Measurements from ENCODE around the gene IQCF6. TPM values are rescaled to one million over a fixed set of nuclear protein-coding genes. Genes with fewer than 3 reads are reported as not detected.
"Not testable (repeated sequence)": the region's sequence is repeated elsewhere in the genome, so short reads cannot be mapped to it uniquely, and the experiment has no call there.

Gene IQCF6
- total RNA-seq, 1 donor from 2014 or later = not detected

GRCh38 chr3:51759203-51759602, 19.8 kb downstream of the IQCF6 start:
- Histone ChIP-seq H3K27me3 (no peaks in the 10 kb centered on the region), H3K27ac (no peak overlapping the region), H3K4me1 (no peaks in the 10 kb centered on the region), H3K9me3 (peaks cover 11% of the 10 kb centered on the region), H3K36me3 (no peaks in the 10 kb centered on the region), H3K4me3 (no peak overlapping the region)
- no peak for TF ChIP-seq CTCF (IDR thresholded peaks at IDR 0.05)
- ATAC-seq (no peak), DNase-seq (no peak)
- intact Hi-C loops (cut with DNase I) = no loop called here

DNA sequence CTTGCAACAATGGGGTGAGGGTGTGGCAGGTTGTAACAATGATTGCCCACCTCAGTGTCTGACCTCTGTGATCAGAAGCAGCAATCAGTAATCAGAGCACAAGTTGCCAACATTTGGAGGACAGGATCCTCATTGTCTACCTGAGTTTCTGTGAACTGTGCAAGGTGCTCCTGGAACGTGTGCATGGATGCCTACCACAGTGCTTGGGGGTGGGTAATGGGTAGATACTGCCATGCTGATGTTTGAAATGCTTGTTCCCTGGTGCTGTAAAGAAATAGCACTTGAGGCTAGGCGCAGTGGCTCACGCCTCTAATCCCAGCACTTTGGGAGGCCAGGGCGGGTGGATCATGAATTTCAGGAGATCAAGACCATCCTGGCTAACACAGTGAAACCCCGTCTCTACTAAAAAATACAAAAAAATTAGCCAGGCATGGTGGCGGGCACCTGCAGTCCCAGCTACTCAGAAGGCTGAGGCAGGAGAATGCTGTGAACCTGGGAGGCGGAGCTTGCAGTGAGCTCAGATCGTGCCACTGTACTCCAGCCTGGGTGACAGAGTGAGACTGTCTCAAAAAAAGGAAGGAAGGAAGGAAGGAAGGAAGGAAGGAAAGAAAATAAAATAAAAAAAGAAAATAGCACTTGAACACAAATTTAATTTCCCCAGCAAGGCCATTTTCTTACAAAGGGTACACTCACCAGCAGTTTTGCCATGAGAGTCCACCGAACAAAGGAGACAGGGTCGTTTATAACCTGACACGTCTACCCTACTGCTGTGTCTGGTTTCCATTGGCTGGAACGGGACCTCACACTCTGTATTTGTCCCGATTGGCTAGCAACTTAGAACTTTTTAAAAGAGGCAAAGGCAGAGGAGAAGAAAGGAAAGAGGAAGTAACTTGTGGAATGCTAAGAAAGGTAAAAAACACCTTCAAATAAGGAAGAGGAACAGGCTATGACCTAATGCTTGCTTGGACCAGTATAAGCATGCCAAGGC, 25.0 kb downstream of the IQCF6 start:
- H3K4me3 ChIP-seq; H3K36me3 ChIP-seq; H3K9me3 ChIP-seq; DNase-seq; ATAC-seq; H3K4me1 ChIP-seq; H3K27me3 ChIP-seq; H3K27ac ChIP-seq; intact Hi-C loops (cut with DNase I): not testable (repeated sequence)

- no peaks in the 10 kb centered on the region for H3K36me3 ChIP-seq
- no peaks in the 10 kb centered on the region for H3K9me3 ChIP-seq
- H3K27ac ChIP-seq = no peak overlapping the region
- no peak for TF ChIP-seq CTCF (IDR thresholded peaks at IDR 0.05)
- intact Hi-C loops (cut with DNase I) = no loop called here
- H3K4me3 ChIP-seq = no peak overlapping the region
- no peak for DNase-seq
- H3K27me3 ChIP-seq = no peaks in the 10 kb centered on the region
- H3K4me1 ChIP-seq = no peaks in the 10 kb centered on the region
- no peak for ATAC-seq
Measured at GRCh38 chr3:51751287-51751686, 27.8 kb downstream of the IQCF6 start.

DNA sequence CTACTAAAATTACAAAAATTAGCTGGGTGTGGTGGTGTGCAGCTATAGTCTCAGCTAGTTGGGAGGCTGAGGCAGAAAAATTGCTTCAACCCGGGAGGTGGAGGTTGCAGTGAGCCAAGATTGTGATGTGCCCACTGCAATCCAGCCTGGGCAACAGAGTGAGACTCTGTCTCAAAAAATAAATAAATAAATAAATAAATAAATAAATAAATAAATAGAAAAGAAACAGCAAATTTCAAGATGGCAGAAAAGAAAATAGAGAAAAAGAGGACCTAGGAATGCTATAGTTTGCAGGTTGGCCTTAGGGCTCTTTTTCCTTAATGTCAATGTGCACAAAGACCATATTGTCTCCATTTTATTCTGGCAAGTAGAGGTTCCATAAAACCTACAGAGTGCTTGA, 28.2 kb downstream of the IQCF6 start:
- H3K4me3 ChIP-seq = no peak overlapping the region
- H3K4me1 ChIP-seq = no peaks in the 10 kb centered on the region
- H3K9me3 ChIP-seq = no peaks in the 10 kb centered on the region
- DNase-seq = no peak
- ATAC-seq = no peak
- intact Hi-C loops (cut with DNase I) = no loop called here
- H3K27ac ChIP-seq = no peak overlapping the region
- no peaks in the 10 kb centered on the region for H3K27me3 ChIP-seq
- no peaks in the 10 kb centered on the region for H3K36me3 ChIP-seq
- TF ChIP-seq CTCF (IDR thresholded peaks at IDR 0.05) = no peak

DNA sequence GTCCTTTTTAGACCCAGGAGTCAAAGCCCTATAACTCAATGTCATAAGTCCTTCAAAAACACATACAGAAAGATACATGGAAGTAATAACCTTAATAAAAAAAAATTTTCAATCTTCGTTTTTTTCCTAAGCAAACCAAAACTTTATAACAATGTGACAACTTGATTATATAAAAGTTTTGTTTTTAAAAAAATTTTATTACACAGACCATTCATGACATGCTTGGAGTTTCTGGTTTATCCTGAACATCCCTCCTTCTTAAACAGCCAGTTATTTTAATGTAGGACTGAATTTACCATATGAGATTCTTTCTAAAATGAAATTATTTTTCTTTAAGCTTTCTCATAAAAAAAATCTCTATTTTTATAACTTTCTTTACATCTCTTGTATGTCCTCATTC, 30.7 kb downstream of the IQCF6 start:
- TF ChIP-seq CTCF (IDR thresholded peaks at IDR 0.05) = no peak
- Histone ChIP-seq H3K9me3 (no peaks in the 10 kb centered on the region), H3K4me3 (no peak overlapping the region), H3K27me3 (no peaks in the 10 kb centered on the region), H3K27ac (no peak overlapping the region), H3K4me1 (no peaks in the 10 kb centered on the region), H3K36me3 (no peaks in the 10 kb centered on the region)
- ATAC-seq (no peak), DNase-seq (no peak)
- intact Hi-C loops (cut with DNase I) = no loop called here

DNA sequence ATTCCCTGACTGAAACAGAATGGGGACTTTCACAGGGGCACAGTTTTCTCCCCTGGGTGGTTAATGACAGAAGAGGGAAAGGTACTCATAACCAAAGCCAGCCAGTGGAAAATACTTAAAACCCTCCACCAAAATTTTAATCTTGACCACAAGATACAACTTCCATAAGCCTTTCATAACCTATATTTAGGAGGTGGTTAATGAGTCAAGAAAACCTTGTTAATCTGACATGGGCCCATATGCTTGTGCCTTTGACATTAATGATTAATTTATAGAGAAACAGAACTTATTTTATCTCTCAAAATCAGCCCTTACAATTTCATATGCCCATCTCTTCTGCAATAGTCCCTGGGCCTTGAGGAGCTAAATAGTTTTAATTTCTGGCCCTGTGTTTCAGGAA, 31.2 kb downstream of the IQCF6 start:
- intact Hi-C loops (cut with DNase I) = no loop called here
- ATAC-seq = no peak
- DNase-seq = no peak
- no peaks in the 10 kb centered on the region for H3K36me3 ChIP-seq
- H3K4me1 ChIP-seq = no peaks in the 10 kb centered on the region
- H3K27ac ChIP-seq = no peak overlapping the region
- H3K27me3 ChIP-seq = no peaks in the 10 kb centered on the region
- H3K4me3 ChIP-seq = no peak overlapping the region
- H3K9me3 ChIP-seq = no peaks in the 10 kb centered on the region
- no peak for TF ChIP-seq CTCF (IDR thresholded peaks at IDR 0.05)

GRCh38 chr3:51742978-51743377, 36.1 kb downstream of the IQCF6 start:
- H3K36me3 ChIP-seq; H3K27ac ChIP-seq; intact Hi-C loops (cut with DNase I); H3K9me3 ChIP-seq; H3K4me3 ChIP-seq; DNase-seq; H3K4me1 ChIP-seq; ATAC-seq; H3K27me3 ChIP-seq: not testable (repeated sequence)

DNA sequence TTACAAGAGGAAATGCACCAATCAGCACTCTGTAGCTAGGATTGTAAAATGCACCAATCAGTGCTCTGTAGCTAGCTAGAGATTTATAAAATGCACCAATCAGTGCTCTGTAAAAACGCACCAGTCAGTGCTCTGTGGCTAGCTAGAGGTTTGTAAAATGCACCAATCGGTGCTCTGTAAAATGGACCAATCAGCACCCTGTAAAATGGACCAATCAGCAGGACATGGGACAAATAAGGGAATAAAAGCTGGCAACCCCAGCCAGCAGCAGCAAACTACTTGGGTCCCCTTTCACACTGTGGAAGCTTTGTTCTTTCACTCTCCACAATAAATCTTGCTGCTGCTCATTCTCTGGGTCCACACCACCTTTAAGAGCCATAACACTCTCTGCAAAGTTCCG, 36.7 kb downstream of the IQCF6 start:
- H3K4me1 ChIP-seq; intact Hi-C loops (cut with DNase I); ATAC-seq: not testable (repeated sequence)

More for the DNA sequence above, 36.7 kb downstream of the IQCF6 start:
- H3K4me3 ChIP-seq, H3K27ac ChIP-seq, H3K27me3 ChIP-seq, H3K9me3 ChIP-seq, DNase-seq, H3K36me3 ChIP-seq: not testable (repeated sequence)

Data from upper lobe of right lung (tissue), 1 donor.